ENCODE data around the gene SMARCE1.

SMARCE1 gene

DNA sequence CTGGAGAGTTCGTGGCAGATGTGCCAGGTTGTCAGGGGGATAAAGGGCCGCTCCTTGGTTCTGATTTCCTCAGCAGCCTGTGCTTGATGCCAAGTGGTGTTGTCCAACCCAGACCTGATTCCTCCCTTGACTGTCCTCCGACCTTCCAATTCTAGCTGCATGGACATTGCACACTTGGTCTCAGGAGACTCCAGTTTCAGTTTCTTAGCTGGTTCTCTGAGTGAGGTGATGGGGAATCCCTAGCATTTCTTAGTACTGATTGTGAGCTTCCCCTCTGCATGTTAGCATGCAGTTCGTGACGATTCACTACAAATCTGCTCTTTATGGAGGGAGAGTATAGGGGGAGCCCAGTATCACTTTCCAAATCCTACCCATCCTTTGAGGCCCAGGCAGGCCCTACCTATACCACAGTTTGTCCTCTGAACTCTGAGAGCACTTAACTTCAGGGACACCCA lies 70.0 kb downstream of the SMARCE1 start:
- DNase-seq = no peak

DNA sequence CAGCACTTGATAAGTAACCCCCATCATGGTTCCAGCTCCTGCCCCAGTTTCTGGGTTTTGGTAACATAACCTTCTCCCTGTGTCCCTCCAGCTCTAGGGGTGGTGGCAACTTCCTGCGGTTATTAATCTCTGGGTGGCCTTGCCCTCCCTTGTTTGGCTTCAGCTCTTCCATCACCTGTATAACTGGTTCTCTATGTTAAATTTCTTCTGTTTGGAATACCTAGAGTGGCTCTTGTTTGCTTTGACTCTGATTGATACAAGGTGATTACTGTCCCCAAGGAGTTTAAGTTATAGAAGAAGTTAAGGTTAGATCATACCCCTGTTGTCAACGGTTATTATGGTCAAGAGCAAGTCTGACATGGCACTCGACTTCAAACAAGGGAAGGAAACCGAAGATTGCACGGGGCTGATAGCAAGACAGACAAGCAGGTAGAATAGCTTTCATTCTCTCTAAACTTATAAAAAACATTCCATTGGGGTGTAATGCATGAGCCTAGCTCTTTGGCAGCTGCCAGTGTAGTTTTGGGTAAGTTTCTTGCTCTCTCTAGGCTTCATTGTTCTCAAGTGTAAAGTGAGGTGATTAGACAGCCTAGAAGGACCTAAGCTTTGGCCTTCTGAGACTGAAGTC lies 71.4 kb downstream of the SMARCE1 start:
- no peak for DNase-seq
